GM19351 (cell line): Measurements from ENCODE around the gene TSPYL1.

Experiments used
- ATAC-seq: cut with Tn5 transposase; IDR thresholded peaks from one replicate; pipeline ENCODE4 v1.9.1; 2021; ENCODE audit warnings: mild to moderate bottlenecking, moderate library complexity; ENCODE audit not compliant: unreplicated experiment

TSPYL1 gene

DNA sequence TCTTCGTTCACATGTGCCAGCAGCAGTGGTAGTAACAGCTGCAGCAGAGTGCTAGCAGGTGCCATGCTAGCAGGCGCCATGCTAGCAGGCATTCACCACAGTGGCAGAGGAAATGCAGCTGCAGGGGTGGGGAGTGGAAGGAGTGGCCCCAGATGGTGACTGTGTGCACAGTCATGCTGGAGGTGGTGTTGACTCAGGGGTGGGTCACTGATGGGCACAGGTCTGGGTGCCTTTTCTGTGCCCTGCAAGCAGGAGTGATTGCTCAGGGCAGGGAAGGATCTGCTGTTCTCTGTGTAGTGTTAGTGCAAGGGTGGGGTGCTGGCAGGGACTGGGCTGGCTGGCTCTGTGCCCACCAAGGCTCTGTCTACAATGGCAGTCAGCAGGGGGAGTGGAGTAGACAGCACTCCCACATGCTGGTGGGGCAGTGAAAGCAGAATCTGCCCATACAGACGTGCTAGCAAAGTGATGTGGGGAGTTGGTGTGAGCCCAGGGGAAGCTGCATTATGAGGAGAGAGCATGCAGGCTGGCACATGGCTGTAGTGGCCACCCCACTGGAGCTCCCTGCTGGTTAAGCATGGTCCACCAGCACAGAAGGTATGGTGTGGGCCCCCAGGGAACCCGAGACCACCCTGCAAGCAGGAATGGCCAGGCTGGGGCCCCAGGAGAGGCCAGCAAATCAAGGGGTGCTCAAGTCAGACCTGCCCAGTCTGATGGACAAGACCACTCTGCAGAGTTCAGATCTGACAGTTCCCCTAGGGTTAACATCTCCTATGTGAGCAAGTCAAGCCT lies 14.5 kb downstream of the TSPYL1 start:
- no peak for ATAC-seq

GRCh38 chr6:116263353-116263752 lies 16.4 kb downstream of the TSPYL1 start:
- ATAC-seq = no peak

- no peak for ATAC-seq
Measured at GRCh38 chr6:116258520-116258919, 21.2 kb downstream of the TSPYL1 start.

- no peak for ATAC-seq
Measured at GRCh38 chr6:116256694-116257093, 23.0 kb downstream of the TSPYL1 start.

GRCh38 chr6:116255246-116255800 lies 24.4 kb downstream of the TSPYL1 start:
- ATAC-seq = no peak

DNA sequence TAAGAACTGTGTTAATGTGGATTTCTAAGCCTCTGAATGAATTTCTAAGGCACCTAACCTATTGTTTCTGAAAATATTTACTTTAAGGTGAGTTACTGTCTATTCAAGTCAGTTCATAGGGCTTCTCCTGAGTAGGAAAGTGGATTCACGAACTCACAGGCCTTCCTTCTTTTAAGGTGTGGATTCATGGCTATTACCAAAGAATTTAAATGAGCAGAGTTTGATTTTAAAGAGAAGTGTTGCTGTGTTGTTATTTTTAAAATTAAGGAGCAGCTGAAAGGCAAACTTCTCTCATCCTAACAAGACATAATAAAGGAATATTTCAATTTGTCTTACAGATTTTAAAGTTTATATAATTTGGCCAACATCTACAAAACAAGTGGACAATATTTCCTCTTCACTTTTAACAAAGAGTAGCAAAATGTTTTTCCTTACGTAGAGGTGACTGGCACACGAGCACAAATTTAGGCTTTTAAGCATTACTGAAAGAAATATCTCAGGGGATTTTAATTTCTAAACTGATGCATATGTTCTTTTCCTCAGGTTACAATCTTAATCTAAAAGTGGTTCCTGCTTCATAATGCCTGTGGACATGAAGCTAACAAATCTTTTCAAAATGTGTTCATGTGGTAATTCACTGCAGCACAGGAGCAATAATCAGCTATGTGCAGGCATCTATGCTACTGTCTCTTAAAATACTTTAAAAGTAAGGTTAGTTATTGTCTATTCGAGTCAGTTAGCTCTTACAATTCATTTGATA lies 25.3 kb downstream of the TSPYL1 start:
- peak; percentile 28 for ATAC-seq

DNA sequence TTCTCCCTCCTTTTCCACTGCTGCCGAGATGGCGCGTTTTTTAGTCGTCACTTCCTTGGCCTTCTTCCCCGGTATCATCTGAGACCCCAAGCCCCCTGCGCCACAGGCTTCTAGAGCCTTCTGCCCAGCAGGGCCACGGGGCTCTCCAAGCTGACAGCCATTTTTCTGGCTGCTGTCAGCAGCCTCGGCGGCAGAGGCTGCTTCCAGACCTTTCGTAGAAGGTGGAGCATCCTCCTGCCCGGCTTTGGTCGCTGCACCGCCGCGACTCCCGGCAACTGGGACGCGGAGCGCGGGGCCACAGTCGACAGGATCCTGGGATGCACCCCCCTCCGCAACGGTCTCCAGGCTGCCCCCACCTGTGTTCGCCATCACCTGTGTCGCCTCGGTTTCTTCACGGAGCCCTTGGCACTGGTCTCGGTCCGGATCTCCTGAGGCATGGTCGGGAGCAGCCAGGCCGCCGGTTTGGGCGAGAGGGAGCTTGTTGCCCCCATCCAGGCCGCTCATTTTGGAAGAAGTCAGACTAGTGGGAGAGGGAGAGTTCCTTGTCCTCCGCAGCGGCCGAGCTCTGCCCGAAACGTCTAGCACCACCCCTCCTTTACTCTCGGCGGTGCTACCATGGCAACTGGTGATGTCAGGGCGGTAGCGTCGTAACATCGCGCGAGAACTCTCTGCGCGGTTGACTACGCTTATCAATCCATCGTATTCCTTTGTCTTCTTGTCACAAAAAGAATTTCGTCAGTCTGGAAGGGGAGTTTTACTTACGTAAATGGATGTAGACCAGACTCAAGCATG lies 26.0 kb downstream of the TSPYL1 start, which contains the start of gene TSPYL4:
Gene TSPYL4, minus strand, starts transcription at position 571 of the 792 bp plus-strand sequence. Its CDS starts 67 bp downstream, at position 504.
- peak; percentile 99 for ATAC-seq

GRCh38 chr6:116253188-116253504 lies 26.6 kb downstream of the TSPYL1 start:
- no peak for ATAC-seq

GRCh38 chr6:116251568-116252384 lies 28.0 kb downstream of the TSPYL1 start:
- no peak for ATAC-seq

- no peak for ATAC-seq
Measured at GRCh38 chr6:116248577-116248976, 31.2 kb downstream of the TSPYL1 start.

GRCh38 chr6:116247285-116247684 lies 32.4 kb downstream of the TSPYL1 start:
- no peak for ATAC-seq

DNA sequence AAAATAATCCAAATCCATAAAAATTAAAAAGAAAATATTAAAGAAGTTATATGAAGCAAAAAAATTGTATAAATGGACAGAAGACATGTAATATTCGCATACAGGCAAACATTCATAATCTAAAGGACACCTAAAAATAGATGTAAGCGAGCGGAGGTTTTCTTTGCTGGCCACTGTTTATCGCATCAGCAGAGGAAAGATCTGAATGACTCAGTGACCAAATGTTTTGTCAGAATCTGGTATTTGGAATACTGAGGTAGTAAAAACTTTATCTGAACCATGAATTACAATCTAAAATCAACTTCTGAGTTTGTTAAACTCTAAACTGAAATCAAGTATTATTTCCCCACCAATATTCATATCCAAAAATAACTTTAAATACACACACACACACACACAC lies 33.6 kb downstream of the TSPYL1 start:
- no peak for ATAC-seq

DNA sequence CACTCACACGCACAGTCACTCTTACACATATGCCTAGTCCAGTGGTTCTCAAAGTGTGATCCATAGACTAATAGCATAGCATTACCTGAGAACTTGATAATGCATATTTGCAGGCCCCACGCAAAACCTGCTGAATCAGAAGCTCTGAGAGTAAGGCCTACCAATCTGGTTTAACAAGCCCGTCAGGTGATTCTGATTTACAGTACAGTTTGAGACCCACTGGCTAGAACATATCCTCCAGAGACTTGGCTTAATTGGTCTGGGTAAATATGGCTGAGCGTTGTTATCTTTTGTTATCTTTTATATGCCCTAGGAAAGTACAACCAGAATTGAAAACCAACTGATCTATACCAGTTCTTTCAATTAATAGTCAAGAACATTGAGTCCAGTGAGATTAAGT lies 35.4 kb downstream of the TSPYL1 start:
- no peak for ATAC-seq

DNA sequence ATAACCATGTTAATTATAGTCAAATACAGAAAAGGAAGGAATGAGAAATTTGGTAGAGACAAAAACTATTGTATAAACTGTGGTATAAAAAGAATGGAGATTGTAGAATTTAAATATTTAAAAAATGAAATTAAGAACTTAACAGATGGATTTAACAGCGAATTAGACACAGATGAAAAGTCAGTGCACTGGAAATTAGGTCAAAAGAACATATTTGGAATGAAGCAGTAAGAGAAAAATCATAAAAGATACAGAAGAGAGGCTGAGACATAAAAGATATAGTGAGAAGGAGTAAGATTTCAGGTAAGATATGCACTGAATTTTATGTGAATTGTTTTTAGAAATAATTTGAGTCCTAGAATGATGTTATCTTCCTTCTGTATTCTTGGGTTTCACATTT lies 39.9 kb downstream of the TSPYL1 start:
- no peak for ATAC-seq

DNA sequence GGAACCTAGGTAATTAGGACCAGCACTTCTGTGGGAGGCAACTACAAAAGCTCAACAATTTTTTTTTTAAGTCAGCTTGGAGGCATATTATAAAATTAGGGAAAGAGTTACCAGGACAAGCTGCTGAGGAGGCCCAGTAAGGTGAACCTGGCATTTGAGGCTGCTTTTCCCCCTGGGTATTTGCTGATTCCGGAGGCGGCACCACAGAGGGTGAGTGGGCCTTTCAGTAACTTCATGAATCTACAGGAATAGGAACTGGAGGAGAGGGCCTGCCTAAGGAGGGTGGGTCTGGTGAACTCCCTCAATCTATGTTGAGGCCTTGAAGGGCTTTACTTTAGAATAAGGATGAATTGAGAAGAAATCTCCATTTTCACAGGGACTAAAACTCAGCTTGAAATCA lies 40.5 kb downstream of the TSPYL1 start:
- ATAC-seq = no peak

GRCh38 chr6:116238083-116238482 lies 41.6 kb downstream of the TSPYL1 start:
- no peak for ATAC-seq

- no peak for ATAC-seq
Measured at GRCh38 chr6:116234689-116235088, 45.0 kb downstream of the TSPYL1 start.

DNA sequence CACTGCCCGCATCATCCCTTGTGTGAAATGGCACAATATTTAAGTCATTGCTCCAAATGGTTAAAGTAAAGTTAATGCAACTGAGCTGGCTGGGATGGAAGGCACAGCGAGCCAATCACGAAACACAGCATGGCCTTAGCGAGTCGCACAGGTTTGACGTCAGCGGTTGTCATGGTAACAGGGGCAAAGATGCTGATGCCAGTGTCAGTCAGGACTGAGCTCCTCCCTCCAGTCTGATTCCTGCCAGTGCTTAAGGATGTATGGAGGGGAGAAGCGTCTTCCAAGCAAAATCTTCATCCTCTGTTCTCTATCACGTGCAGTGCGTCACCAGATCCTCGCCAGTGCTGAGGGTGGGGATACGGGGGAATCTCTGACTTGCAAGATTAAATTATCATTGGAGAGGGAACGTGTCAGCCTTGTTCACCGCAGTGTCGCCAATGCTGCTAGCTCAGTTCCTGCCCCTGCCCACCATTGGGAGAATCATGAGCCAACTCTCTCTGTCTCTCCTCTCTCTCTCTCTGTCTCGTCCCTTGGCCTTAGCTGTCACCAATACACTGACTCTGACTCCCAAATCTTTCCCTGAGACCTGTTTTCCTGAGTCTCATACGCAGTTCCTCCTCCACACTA lies 50.3 kb downstream of the TSPYL1 start:
- peak; percentile 83 for ATAC-seq
